ENCODE measurements around the gene TRIAP1.
"Not testable (repeated sequence)": the region's sequence is repeated elsewhere in the genome, so short reads cannot be mapped to it uniquely, and the experiment has no call there.

The TRIAP1 gene

GRCh38 chr12:120468821-120469449 lies 22.8 kb upstream of the TRIAP1 start:
- DNase-seq (ENCODE audit: low spot score): peak; percentile 28

GRCh38 chr12:120468325-120468820 lies 22.2 kb upstream of the TRIAP1 start:
- DNase-seq (ENCODE audit: low spot score): peak; percentile 10

- DNase-seq (ENCODE audit: low spot score): no peak
Measured at GRCh38 chr12:120467439-120467838, 21.3 kb upstream of the TRIAP1 start.

- no peak for DNase-seq (ENCODE audit: low spot score)
Measured at GRCh38 chr12:120466560-120467315, 20.6 kb upstream of the TRIAP1 start.

DNA sequence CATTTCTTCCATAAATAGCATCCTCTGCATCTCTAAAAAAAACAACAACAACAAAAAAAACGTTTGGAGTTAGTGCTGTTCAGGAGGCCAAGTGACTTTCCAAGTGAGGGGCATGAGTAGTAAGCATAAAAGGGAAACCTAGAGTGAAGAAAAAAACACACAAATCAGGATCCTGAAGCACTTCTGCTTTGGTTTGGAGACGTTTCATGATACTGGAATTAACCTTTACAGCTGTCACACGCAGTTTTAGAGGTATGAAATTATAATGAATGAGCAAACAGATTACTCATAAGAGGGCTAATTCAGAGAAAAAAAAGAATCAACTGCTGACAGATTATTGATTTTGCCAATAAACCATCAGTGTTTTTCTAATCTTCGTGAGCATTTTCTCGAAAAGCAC lies 19.6 kb upstream of the TRIAP1 start:
- DNase-seq (ENCODE audit: low spot score): no peak

GRCh38 chr12:120463712-120464111 lies 17.5 kb upstream of the TRIAP1 start:
- DNase-seq (ENCODE audit: low spot score): no peak

GRCh38 chr12:120462099-120462640 lies 16.0 kb upstream of the TRIAP1 start:
- no peak for DNase-seq (ENCODE audit: low spot score)

GRCh38 chr12:120460157-120460556 lies 14.0 kb upstream of the TRIAP1 start:
- no peak for DNase-seq (ENCODE audit: low spot score)

DNA sequence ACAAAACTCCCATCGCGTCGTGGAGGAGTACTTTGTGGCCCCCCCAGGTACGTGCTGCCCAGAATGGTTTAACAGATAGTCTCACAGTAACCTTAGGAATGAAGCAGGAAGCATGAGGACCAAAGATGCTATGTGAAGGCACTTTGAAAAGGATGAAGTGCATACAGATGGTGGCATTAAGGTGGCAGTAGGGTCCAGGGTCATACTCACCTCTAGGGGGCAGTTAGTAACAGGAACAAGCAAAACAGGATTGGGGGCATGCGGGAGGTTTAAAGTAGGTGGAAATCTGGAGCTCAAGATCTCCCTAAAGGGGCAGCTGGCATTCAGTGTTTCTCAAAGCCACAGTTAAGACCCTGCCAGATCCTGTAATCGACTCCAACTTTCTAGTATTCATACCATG lies 10.9 kb upstream of the TRIAP1 start:
- DNase-seq (ENCODE audit: low spot score): peak; percentile 22

DNA sequence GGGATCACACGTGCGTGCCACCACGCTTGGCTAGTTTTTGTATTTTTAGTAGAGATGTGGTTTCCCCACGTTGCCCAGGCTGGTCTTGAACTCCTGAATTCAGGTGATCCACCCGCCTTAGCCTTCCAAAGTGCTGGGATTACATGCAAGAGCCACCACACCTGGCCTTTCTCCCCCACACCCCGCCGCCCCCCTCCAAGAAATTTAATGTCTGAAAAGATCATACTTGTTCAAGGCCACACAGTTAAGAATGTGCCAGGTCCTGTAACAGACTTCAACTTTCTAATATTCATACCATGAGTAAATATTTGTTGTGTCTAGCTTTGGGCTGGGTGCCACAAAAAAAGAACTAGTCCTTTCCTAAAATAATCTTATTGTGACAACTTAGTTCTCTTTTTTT lies 9.1 kb upstream of the TRIAP1 start:
- no peak for DNase-seq (ENCODE audit: low spot score)

DNA sequence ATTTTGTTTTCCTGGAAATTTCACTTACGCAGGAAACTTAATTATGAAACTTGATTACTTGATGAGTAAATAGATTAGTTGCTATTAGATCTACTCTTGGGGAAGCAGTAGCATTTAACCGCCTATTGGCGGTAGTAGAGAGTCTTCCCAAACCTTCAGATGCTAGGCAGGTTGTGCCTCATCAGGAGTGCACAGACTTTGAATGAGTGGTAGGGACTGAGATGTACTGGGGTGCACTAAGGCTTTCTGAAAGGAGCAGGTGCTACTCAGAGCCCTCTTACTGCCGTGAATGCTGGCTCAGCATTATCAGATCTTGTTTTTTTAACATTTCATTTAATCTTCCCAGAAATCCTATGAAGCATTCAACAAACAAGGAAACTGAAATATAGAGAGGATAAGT lies 7.8 kb upstream of the TRIAP1 start:
- DNase-seq (ENCODE audit: low spot score): peak; percentile 20

DNA sequence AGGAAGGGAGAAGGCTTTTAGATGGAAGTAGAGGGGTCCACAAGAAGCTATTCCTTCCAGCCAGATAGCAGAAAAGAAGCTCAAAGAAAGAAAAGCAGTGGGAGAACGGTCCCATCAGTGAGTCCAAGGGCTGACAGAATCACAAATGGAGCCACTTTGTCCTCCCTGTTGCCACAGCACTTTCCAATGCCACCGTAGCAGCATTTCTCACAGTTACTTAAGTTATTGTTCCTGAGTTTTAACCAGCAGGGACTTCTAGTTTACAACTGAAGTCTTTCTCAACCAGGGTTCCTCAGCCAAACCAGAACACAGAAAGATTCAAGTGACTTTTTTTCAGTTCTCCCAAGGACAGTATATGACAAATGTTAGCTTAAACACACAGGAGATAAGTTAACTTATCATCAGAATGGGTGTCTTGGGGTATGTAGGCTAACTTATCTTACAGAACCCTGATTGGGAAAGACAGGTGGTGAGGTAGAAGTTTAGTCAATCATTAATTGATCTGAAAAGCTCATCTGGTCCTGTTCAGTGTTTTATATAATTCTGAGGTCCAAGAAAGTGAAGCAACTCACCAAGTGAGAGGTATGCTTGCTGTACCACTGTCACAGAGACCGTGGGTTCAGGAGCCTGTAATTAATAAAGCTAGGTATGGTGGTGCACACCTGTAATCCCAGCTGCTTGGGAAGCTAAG lies 7.0 kb upstream of the TRIAP1 start:
- no peak for DNase-seq (ENCODE audit: low spot score)

GRCh38 chr12:120452524-120452923 lies 6.3 kb upstream of the TRIAP1 start:
- not testable (repeated sequence) for DNase-seq (ENCODE audit: low spot score)

- DNase-seq (ENCODE audit: low spot score): no peak
Measured at GRCh38 chr12:120447992-120448391, 1.8 kb upstream of the TRIAP1 start.

DNA sequence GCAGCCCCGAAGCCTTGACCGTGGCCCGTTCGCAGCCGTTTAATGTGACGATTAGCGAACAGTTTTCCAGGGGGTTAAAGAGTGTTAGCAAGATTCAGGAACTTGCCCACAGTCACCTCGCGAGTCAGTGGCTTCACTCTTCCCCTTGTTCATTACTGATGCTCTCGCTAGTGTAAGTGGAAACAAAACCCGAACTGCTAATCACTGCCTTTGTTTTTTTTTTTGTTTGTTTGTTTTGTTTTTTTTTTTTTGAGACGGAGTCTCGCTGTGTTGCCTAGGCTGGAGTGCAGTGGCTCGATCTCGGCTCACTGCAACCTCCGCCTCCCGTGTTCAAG lies 627 bp upstream of the TRIAP1 start:
- not testable (repeated sequence) for DNase-seq (ENCODE audit: low spot score)

DNA sequence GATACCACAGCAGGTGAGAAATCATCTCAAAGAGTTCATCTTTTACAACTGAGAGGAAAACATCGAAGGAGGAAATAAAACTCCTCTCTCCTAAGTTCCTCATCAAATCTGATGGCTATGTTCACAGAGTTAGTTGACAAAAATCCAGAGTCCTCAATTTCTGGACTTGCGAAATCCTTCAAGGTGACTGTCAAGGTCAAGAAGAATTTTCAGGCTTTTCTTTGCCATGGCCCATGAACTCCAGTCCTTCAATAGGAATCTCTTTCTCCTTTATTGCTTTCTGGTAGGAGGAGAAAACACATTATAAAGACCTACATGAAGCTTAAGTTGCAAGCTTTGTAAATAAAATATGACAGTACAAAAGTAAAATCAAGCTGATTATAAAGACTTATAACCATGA lies 1.5 kb downstream of the TRIAP1 start:
- DNase-seq (ENCODE audit: low spot score): no peak

GRCh38 chr12:120439646-120440247 lies 6.4 kb downstream of the TRIAP1 start:
- DNase-seq (ENCODE audit: low spot score): peak; percentile 58

- DNase-seq (ENCODE audit: low spot score): no peak
Measured at GRCh38 chr12:120438495-120439198, 7.5 kb downstream of the TRIAP1 start.

GRCh38 chr12:120437735-120438494 lies 8.3 kb downstream of the TRIAP1 start, which contains the start of gene COX6A1:
Gene COX6A1, plus strand, starts transcription at chr12:120438113. Its CDS starts 14 bp downstream, at chr12:120438127.
- DNase-seq (ENCODE audit: low spot score): peak; percentile 92

DNA sequence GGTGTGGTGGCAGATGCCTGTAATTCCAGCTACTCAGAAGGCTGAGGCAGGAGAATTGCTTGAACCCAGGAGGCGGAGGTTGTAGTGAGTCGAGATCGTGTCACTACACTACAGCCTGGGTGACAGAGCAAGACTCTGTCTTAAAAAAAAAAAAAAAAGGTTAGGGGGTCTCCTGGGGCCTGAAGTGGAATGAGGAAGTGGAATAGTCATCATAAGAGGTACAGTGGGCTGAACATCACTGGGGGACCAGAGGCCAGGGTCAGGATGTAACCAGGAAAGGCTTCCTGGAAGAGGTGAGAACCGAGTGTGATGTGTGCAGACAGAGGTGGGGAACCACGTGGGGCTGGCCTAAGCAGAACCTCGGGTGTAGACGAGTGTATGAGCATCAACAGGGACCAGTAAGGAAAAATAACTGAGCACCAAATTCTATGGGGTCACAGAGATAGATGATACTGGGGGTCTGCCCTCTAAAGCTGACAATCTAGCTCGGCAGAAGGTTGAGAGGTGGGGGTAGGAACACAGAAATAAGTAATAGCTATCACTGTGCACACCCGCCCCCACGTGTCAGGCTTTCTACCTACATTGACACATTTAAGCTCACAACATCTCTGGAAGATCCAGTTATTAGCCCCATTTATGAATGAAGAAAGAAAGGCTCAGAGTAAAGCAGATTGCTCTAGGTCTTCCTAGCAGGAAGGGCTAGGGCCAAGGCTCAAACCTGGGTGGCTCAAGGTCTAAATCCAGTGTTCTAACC lies 13.2 kb downstream of the TRIAP1 start:
- DNase-seq (ENCODE audit: low spot score): no peak

Data from HuH-7.5 (cell line).